Activated CD8-positive, alpha-beta memory T cell treated with anti-CD3 and anti-CD28 coated beads, Interleukin-2, amount 10 ng/mL, durations not matched to agents 7 days and 5 days (primary cell): ENCODE measurements around the gene MACROD2. TPM values are rescaled to one million over a fixed set of nuclear protein-coding genes. Genes with fewer than 3 reads are reported as not detected.

Experiments
- ATAC-seq: fragments of 150-1000 bp; cut with Tn5 transposase; one replicate; pipeline ENCODE4 v1.10.0; 2021; ENCODE audit warnings: moderate library complexity
- CTCF ChIA-PET: fragments of 350-600 bp; sonication (Branson Sonifier 250); formaldehyde crosslinking; loops from one replicate; lab custom pipeline; 2021; ENCODE audit warnings: antibody characterized with exemption; lab: Charles Lee
- DNase-seq: peaks from one replicate; pipeline ENCODE4 v3.0.0-alpha.2; 2020
- H3K27ac Mint-ChIP-seq: one replicate; pipeline ENCODE4 v1.8.0; 2021; ENCODE audit warnings: mild to moderate bottlenecking, mixed read lengths
- H3K27me3 Mint-ChIP-seq: one replicate; pipeline ENCODE4 v1.8.0; 2021; ENCODE audit warnings: mixed read lengths
- H3K36me3 Mint-ChIP-seq: one replicate; pipeline ENCODE4 v1.8.0; 2021; ENCODE audit warnings: mild to moderate bottlenecking, mixed read lengths
- H3K4me1 Mint-ChIP-seq: one replicate; pipeline ENCODE4 v1.8.0; 2021; ENCODE audit warnings: mixed read lengths
- H3K4me3 Mint-ChIP-seq: one replicate; pipeline ENCODE4 v1.8.0; 2021; ENCODE audit warnings: mild to moderate bottlenecking, moderate library complexity, mixed read lengths
- H3K9me3 Mint-ChIP-seq: one replicate; pipeline ENCODE4 v1.8.0; 2022; ENCODE audit warnings: low read depth, mixed read lengths
- total RNA-seq, 2 experiments: library from RNA; stranded (reverse); gene quantifications; one replicate each; pipeline ENCODE4 v1.2.3, GENCODE V29; 2021

MACROD2 gene
- total RNA-seq, 2 experiments from 2014 or later = not detected

GRCh38 chr20:14706555-14706954, 711.2 kb downstream of the MACROD2 start:
- no peak overlapping the region for H3K27ac Mint-ChIP-seq
- CTCF ChIA-PET = no interaction called here

GRCh38 chr20:14707026-14707680, 711.8 kb downstream of the MACROD2 start:
- CTCF ChIA-PET = no interaction called here
- ATAC-seq = no peak

More at GRCh38 chr20:14706555-14706954, 711.2 kb downstream of the MACROD2 start:
- peaks cover 11% of the 10 kb centered on the region for H3K9me3 Mint-ChIP-seq
- no peaks in the 10 kb centered on the region for H3K36me3 Mint-ChIP-seq
- no peak for DNase-seq
- no peak for ATAC-seq
- no peak overlapping the region for H3K4me3 Mint-ChIP-seq
- H3K27me3 Mint-ChIP-seq = no peaks in the 10 kb centered on the region
- H3K4me1 Mint-ChIP-seq = no peaks in the 10 kb centered on the region

GRCh38 chr20:14707865-14708596, 712.7 kb downstream of the MACROD2 start:
- no peak overlapping the region for H3K4me3 Mint-ChIP-seq

More at GRCh38 chr20:14707026-14707680, 711.8 kb downstream of the MACROD2 start:
- no peak overlapping the region for H3K4me3 Mint-ChIP-seq
- H3K4me1 Mint-ChIP-seq = no peaks in the 10 kb centered on the region
- H3K27ac Mint-ChIP-seq = no peak overlapping the region
- no peak for DNase-seq
- peaks cover 11% of the 10 kb centered on the region for H3K9me3 Mint-ChIP-seq
- H3K27me3 Mint-ChIP-seq = no peaks in the 10 kb centered on the region
- H3K36me3 Mint-ChIP-seq = no peaks in the 10 kb centered on the region

GRCh38 chr20:14709439-14709838, 714.1 kb downstream of the MACROD2 start:
- DNase-seq (no peak), ATAC-seq (no peak)
- no peaks in the 10 kb centered on the region for H3K36me3 Mint-ChIP-seq
- CTCF ChIA-PET = no interaction called here
- H3K4me1 Mint-ChIP-seq = no peaks in the 10 kb centered on the region
- no peak overlapping the region for H3K27ac Mint-ChIP-seq
- no peaks in the 10 kb centered on the region for H3K27me3 Mint-ChIP-seq
- peaks cover 10% of the 10 kb centered on the region for H3K9me3 Mint-ChIP-seq
- no peak overlapping the region for H3K4me3 Mint-ChIP-seq

More at GRCh38 chr20:14707865-14708596, 712.7 kb downstream of the MACROD2 start:
- peaks cover 9% of the 10 kb centered on the region for H3K9me3 Mint-ChIP-seq
- H3K27me3 Mint-ChIP-seq = no peaks in the 10 kb centered on the region
- H3K4me1 Mint-ChIP-seq = no peaks in the 10 kb centered on the region
- DNase-seq = no peak
- CTCF ChIA-PET = no interaction called here
- H3K36me3 Mint-ChIP-seq = no peaks in the 10 kb centered on the region
- no peak for ATAC-seq
- H3K27ac Mint-ChIP-seq = no peak overlapping the region

- CTCF ChIA-PET = no interaction called here
- ATAC-seq = no peak
- Mint-ChIP-seq H3K27me3 (no peaks in the 10 kb centered on the region), H3K4me1 (no peaks in the 10 kb centered on the region), H3K9me3 (peaks cover 11% of the 10 kb centered on the region), H3K4me3 (no peak overlapping the region), H3K27ac (no peak overlapping the region), H3K36me3 (no peaks in the 10 kb centered on the region)
- DNase-seq = no peak
Measured at GRCh38 chr20:14710951-14711350, 715.6 kb downstream of the MACROD2 start.

- CTCF ChIA-PET = no interaction called here
- Mint-ChIP-seq H3K9me3 (peaks cover 12% of the 10 kb centered on the region), H3K36me3 (no peaks in the 10 kb centered on the region), H3K27me3 (no peaks in the 10 kb centered on the region), H3K4me3 (no peak overlapping the region), H3K4me1 (no peaks in the 10 kb centered on the region), H3K27ac (no peak overlapping the region)
- ATAC-seq = no peak
- no peak for DNase-seq
Measured at GRCh38 chr20:14711652-14712051, 716.3 kb downstream of the MACROD2 start.

GRCh38 chr20:14712302-14712739, 717.0 kb downstream of the MACROD2 start:
- H3K4me1 Mint-ChIP-seq = no peaks in the 10 kb centered on the region
- no peak overlapping the region for H3K27ac Mint-ChIP-seq
- no peak overlapping the region for H3K4me3 Mint-ChIP-seq
- CTCF ChIA-PET = no interaction called here
- ATAC-seq (no peak), DNase-seq (no peak)
- no peaks in the 10 kb centered on the region for H3K27me3 Mint-ChIP-seq
- H3K9me3 Mint-ChIP-seq = peaks cover 12% of the 10 kb centered on the region
- H3K36me3 Mint-ChIP-seq = no peaks in the 10 kb centered on the region

GRCh38 chr20:14715400-14715799, 720.1 kb downstream of the MACROD2 start:
- CTCF ChIA-PET = no interaction called here
- Mint-ChIP-seq H3K27ac (no peak overlapping the region), H3K4me1 (no peaks in the 10 kb centered on the region)

GRCh38 chr20:14716351-14716801, 721.1 kb downstream of the MACROD2 start:
- H3K27ac Mint-ChIP-seq = no peak overlapping the region
- H3K4me1 Mint-ChIP-seq = no peaks in the 10 kb centered on the region
- DNase-seq (no peak), ATAC-seq (no peak)
- H3K36me3 Mint-ChIP-seq = no peaks in the 10 kb centered on the region
- CTCF ChIA-PET = no interaction called here
- H3K9me3 Mint-ChIP-seq = peaks cover 11% of the 10 kb centered on the region
- no peak overlapping the region for H3K4me3 Mint-ChIP-seq
- no peaks in the 10 kb centered on the region for H3K27me3 Mint-ChIP-seq

More at GRCh38 chr20:14715400-14715799, 720.1 kb downstream of the MACROD2 start:
- ATAC-seq (no peak), DNase-seq (no peak)
- Mint-ChIP-seq H3K27me3 (no peaks in the 10 kb centered on the region), H3K36me3 (no peaks in the 10 kb centered on the region), H3K9me3 (peaks cover 11% of the 10 kb centered on the region), H3K4me3 (no peak overlapping the region)

GRCh38 chr20:14717134-14717999, 722.1 kb downstream of the MACROD2 start:
- Mint-ChIP-seq H3K27ac (no peak overlapping the region), H3K36me3 (no peaks in the 10 kb centered on the region), H3K27me3 (no peaks in the 10 kb centered on the region), H3K4me1 (no peaks in the 10 kb centered on the region), H3K4me3 (no peak overlapping the region), H3K9me3 (peaks cover 13% of the 10 kb centered on the region)
- no peak for DNase-seq
- no peak for ATAC-seq
- CTCF ChIA-PET = no interaction called here

- H3K9me3 Mint-ChIP-seq = peaks cover 10% of the 10 kb centered on the region
- DNase-seq (no peak), ATAC-seq (no peak)
- no peaks in the 10 kb centered on the region for H3K27me3 Mint-ChIP-seq
- H3K4me3 Mint-ChIP-seq = no peak overlapping the region
- H3K4me1 Mint-ChIP-seq = no peaks in the 10 kb centered on the region
- H3K36me3 Mint-ChIP-seq = no peaks in the 10 kb centered on the region
- H3K27ac Mint-ChIP-seq = no peak overlapping the region
- CTCF ChIA-PET = no interaction called here
Measured at GRCh38 chr20:14720251-14720650, 724.9 kb downstream of the MACROD2 start.

- ATAC-seq (no peak), DNase-seq (no peak)
- no peaks in the 10 kb centered on the region for H3K4me1 Mint-ChIP-seq
- H3K9me3 Mint-ChIP-seq = peaks cover 7% of the 10 kb centered on the region
- CTCF ChIA-PET = no interaction called here
- H3K36me3 Mint-ChIP-seq = no peaks in the 10 kb centered on the region
- H3K27me3 Mint-ChIP-seq = no peaks in the 10 kb centered on the region
- H3K4me3 Mint-ChIP-seq = no peak overlapping the region
- no peak overlapping the region for H3K27ac Mint-ChIP-seq
Measured at GRCh38 chr20:14721926-14722452, 726.7 kb downstream of the MACROD2 start.

- Mint-ChIP-seq H3K27me3 (no peaks in the 10 kb centered on the region), H3K27ac (no peak overlapping the region), H3K9me3 (peaks cover 8% of the 10 kb centered on the region), H3K36me3 (no peaks in the 10 kb centered on the region), H3K4me3 (no peak overlapping the region), H3K4me1 (no peaks in the 10 kb centered on the region)
- DNase-seq (no peak), ATAC-seq (no peak)
- CTCF ChIA-PET = no interaction called here
Measured at GRCh38 chr20:14723614-14724013, 728.3 kb downstream of the MACROD2 start.
